HEK293 (cell line): ENCODE results near the gene NFE2L2.

Source experiments
- CTCF ChIP-seq: fragments of 450-650 bp; formaldehyde crosslinking; IDR thresholded peaks from 2 replicates; pipeline ENCODE4 v1.5.1; 2016; ENCODE audit warnings: missing biosample characterization, missing genetic modification characterization
- ELK4 ChIP-seq: IDR thresholded peaks from 2 replicates; pipeline ENCODE4 v1.6.1; 2011; ENCODE audit warnings: mild to moderate bottlenecking, low read depth, low read length, borderline replicate concordance
- TCF7L2 ChIP-seq: IDR thresholded peaks from 2 replicates; pipeline ENCODE4 v1.6.1; 2011; ENCODE audit warnings: low read depth, mild to moderate bottlenecking, inconsistent platforms, low read length, moderate library complexity, borderline replicate concordance
- TSHZ1 ChIP-seq: fragments of 450-650 bp; formaldehyde crosslinking; IDR thresholded peaks from 2 replicates; pipeline ENCODE4 v1.5.1; 2016; ENCODE audit warnings: missing biosample characterization, missing genetic modification characterization, borderline replicate concordance
- YY1 ChIP-seq: fragments of 450-650 bp; formaldehyde crosslinking; IDR thresholded peaks from 2 replicates; pipeline ENCODE4 v1.5.1; 2018; ENCODE audit warnings: missing biosample characterization, missing genetic modification characterization
- ZBTB44 ChIP-seq: fragments of 450-650 bp; IDR thresholded peaks from 2 replicates; pipeline ENCODE4 v1.5.1; 2018; ENCODE audit warnings: missing biosample characterization, mild to moderate bottlenecking, missing genetic modification characterization
- ZBTB6 ChIP-seq: fragments of 450-650 bp; formaldehyde crosslinking; IDR thresholded peaks from 2 replicates; pipeline ENCODE4 v1.5.1; 2017; ENCODE audit warnings: missing biosample characterization, missing genetic modification characterization
- ZEB2 ChIP-seq: fragments of 450-650 bp; formaldehyde crosslinking; IDR thresholded peaks from 2 replicates; pipeline ENCODE4 v1.5.1; 2016; ENCODE audit warnings: missing biosample characterization, missing genetic modification characterization
- ZNF121 ChIP-seq: fragments of 450-650 bp; formaldehyde crosslinking; IDR thresholded peaks from 2 replicates; pipeline ENCODE4 v1.5.1; 2016; ENCODE audit warnings: missing biosample characterization, missing genetic modification characterization
- ZNF132 ChIP-seq: fragments of 450-650 bp; formaldehyde crosslinking; IDR thresholded peaks from 2 replicates; pipeline ENCODE4 v1.5.1; 2017; ENCODE audit warnings: missing biosample characterization, missing genetic modification characterization, borderline replicate concordance
- ZNF16 ChIP-seq: fragments of 450-650 bp; formaldehyde crosslinking; IDR thresholded peaks from 2 replicates; pipeline ENCODE4 v1.5.1; 2016; ENCODE audit warnings: low read depth, missing biosample characterization, missing genetic modification characterization
- ZNF169 ChIP-seq: fragments of 450-650 bp; formaldehyde crosslinking; IDR thresholded peaks from 2 replicates; pipeline ENCODE4 v1.5.1; 2016; ENCODE audit warnings: missing biosample characterization, missing genetic modification characterization
- ZNF23 ChIP-seq: fragments of 450-650 bp; formaldehyde crosslinking; IDR thresholded peaks from 2 replicates; pipeline ENCODE4 v1.5.1; 2016; ENCODE audit warnings: missing biosample characterization, missing genetic modification characterization, borderline replicate concordance
- ZNF639 ChIP-seq: fragments of 450-650 bp; formaldehyde crosslinking; IDR thresholded peaks from 2 replicates; pipeline ENCODE4 v1.5.1; 2016; ENCODE audit warnings: missing biosample characterization, missing genetic modification characterization

GRCh38 chr2:177287814-177288213 is 23.3 kb upstream of the NFE2L2 start:
- TF ChIP-seq ZBTB6 (tag by site-specific recombination) (no peak), TCF7L2 (no peak), ZNF639 (tag by site-specific recombination) (no peak), ELK4 (no peak), ZEB2 (tag by site-specific recombination) (no peak), TSHZ1 (tag by site-specific recombination) (no peak), ZNF132 (tag by site-specific recombination) (no peak), ZNF121 (no peak), CTCF (tag by site-specific recombination) (no peak), YY1 (tag by site-specific recombination) (no peak), ZNF169 (no peak), ZNF16 (tag by site-specific recombination) (no peak), ZNF23 (tag by site-specific recombination) (no peak), ZBTB44 (tag by site-specific recombination) (no peak)
